CD4-positive, alpha-beta T cell treated with Interleukin-15 for 4 hours (primary cell): Measurements from ENCODE around the gene UBE2E2.

Experiments
- DNase-seq: peaks from one replicate; pipeline ENCODE4 v3.0.0-alpha.2; 2020; ENCODE audit warnings: low spot score

UBE2E2 gene

GRCh38 chr3:23389089-23389488 lies 186.0 kb downstream of the UBE2E2 start:
- DNase-seq, result no peak

- DNase-seq, result no peak
Observed at GRCh38 chr3:23389686-23390085, 186.6 kb downstream of the UBE2E2 start.

- DNase-seq, result no peak
Observed at GRCh38 chr3:23390446-23390845, 187.3 kb downstream of the UBE2E2 start.

GRCh38 chr3:23390989-23391553 lies 187.9 kb downstream of the UBE2E2 start:
- DNase-seq, result no peak

- DNase-seq, result no peak
Observed at GRCh38 chr3:23395115-23395514, 192.0 kb downstream of the UBE2E2 start.

- DNase-seq, result no peak
Observed at GRCh38 chr3:23396746-23397145, 193.6 kb downstream of the UBE2E2 start.

GRCh38 chr3:23399221-23399620 lies 196.1 kb downstream of the UBE2E2 start:
- no peak for DNase-seq

- no peak for DNase-seq
Observed at GRCh38 chr3:23402728-23403492, 199.8 kb downstream of the UBE2E2 start.

GRCh38 chr3:23404246-23404645 lies 201.1 kb downstream of the UBE2E2 start:
- DNase-seq, result no peak

- DNase-seq, result no peak
Observed at GRCh38 chr3:23405081-23405480, 202.0 kb downstream of the UBE2E2 start.

- DNase-seq, result no peak
Observed at GRCh38 chr3:23406601-23407000, 203.5 kb downstream of the UBE2E2 start.

- DNase-seq, result no peak
Observed at GRCh38 chr3:23418026-23418425, 214.9 kb downstream of the UBE2E2 start.

GRCh38 chr3:23421811-23422516 lies 218.8 kb downstream of the UBE2E2 start:
- no peak for DNase-seq

- no peak for DNase-seq
Observed at GRCh38 chr3:23422517-23422851, 219.4 kb downstream of the UBE2E2 start.

GRCh38 chr3:23425410-23425809 lies 222.3 kb downstream of the UBE2E2 start:
- DNase-seq, result no peak

- no peak for DNase-seq
Observed at GRCh38 chr3:23430781-23431398, 227.8 kb downstream of the UBE2E2 start.

- DNase-seq, result no peak
Observed at GRCh38 chr3:23431764-23432163, 228.6 kb downstream of the UBE2E2 start.

GRCh38 chr3:23435318-23435717 lies 232.2 kb downstream of the UBE2E2 start:
- DNase-seq, result no peak

GRCh38 chr3:23435904-23436303 lies 232.8 kb downstream of the UBE2E2 start:
- no peak for DNase-seq

GRCh38 chr3:23437484-23438145 lies 234.5 kb downstream of the UBE2E2 start:
- DNase-seq, result no peak

GRCh38 chr3:23438657-23439056 lies 235.5 kb downstream of the UBE2E2 start:
- no peak for DNase-seq

GRCh38 chr3:23439080-23439479 lies 236.0 kb downstream of the UBE2E2 start:
- DNase-seq, result no peak
